DMS114 treated with DMSO at 0.1 percent for 48 hours (cell line): Measurements from ENCODE around the gene CLBA1.
"Not testable (repeated sequence)": the region's sequence is repeated elsewhere in the genome, so short reads cannot be mapped to it uniquely, and the experiment has no call there.

Source experiments
- DNase-seq: peaks from one replicate; lab custom pipeline; 2025; ENCODE audit not compliant: unreplicated experiment; lab: John Stamatoyannopoulos, UW

CLBA1 gene

GRCh38 chr14:104947881-104948735 lies 37.5 kb upstream of the CLBA1 start:
- not testable (repeated sequence) for DNase-seq

DNA sequence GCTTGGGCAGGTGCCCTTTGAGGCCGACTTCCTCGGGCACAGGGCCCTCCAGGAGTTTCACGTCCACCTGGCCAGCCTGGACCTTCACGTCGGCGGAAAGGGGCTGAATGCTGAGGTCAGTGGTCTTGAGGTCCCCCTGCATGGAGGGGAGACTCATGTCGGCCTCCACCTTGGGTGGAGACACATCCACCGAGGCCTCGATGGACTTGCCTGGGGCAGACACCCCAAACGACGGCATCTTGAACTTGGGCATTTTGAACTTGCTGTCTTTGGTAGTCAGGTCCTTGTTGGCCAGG lies 36.9 kb upstream of the CLBA1 start:
- no peak for DNase-seq

DNA sequence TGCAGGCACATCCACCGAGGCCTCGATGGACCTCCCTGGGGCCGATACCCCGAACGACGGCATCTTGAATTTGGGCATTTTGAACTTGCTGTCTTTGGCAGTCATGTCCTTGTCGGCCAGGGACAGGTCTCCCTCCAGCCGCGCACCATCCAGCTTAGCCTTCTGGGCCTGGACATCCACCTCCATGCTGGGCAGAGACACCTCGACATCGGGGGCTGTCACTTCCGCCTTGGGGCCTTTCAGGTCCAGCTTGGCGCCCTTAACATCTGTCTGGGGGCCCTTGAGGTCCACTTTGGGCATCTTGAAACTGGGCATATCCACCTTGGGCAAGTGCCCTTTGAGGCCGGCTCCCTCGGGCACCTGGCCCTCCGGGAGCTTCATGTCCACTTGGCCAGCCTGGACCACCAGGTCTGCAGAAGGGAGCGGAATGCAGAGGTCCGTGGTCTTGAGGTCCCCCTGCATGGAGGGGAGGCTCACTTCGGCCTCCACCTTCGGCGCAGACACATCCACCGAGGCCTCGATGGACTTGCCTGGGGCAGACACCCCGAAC lies 36.1 kb upstream of the CLBA1 start:
- DNase-seq, result not testable (repeated sequence)

- no peak for DNase-seq
Measured at GRCh38 chr14:104950021-104950420, 35.6 kb upstream of the CLBA1 start.

GRCh38 chr14:104950701-104951100 lies 34.9 kb upstream of the CLBA1 start:
- not testable (repeated sequence) for DNase-seq

- not testable (repeated sequence) for DNase-seq
Measured at GRCh38 chr14:104951863-104952657, 33.5 kb upstream of the CLBA1 start.

DNA sequence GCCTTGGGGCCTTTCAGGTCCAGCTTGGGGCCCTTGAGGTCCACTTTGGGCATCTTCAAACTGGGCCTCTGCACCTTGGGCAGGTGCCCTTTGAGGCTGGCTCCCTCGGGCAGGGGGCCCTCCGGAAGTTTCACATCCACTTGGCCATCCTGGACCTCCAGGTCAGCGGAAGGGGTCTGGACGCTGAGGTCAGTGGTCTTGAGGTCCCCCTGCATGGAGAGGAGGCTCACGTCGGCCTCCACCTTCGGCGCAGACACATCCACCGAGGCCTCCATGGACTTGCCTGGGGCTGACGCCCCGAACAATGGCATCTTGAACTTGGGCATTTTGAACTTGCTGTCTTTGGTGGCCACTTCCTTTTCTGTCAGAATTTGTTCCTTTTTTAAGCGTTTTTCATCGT lies 32.5 kb upstream of the CLBA1 start:
- DNase-seq, result no peak

- no peak for DNase-seq
Measured at GRCh38 chr14:104953896-104954656, 31.5 kb upstream of the CLBA1 start.

GRCh38 chr14:104954746-104955395 lies 30.7 kb upstream of the CLBA1 start:
- no peak for DNase-seq

GRCh38 chr14:104955396-104955770 lies 30.2 kb upstream of the CLBA1 start:
- no peak for DNase-seq

GRCh38 chr14:104956290-104956890 lies 29.2 kb upstream of the CLBA1 start:
- DNase-seq, result no peak

DNA sequence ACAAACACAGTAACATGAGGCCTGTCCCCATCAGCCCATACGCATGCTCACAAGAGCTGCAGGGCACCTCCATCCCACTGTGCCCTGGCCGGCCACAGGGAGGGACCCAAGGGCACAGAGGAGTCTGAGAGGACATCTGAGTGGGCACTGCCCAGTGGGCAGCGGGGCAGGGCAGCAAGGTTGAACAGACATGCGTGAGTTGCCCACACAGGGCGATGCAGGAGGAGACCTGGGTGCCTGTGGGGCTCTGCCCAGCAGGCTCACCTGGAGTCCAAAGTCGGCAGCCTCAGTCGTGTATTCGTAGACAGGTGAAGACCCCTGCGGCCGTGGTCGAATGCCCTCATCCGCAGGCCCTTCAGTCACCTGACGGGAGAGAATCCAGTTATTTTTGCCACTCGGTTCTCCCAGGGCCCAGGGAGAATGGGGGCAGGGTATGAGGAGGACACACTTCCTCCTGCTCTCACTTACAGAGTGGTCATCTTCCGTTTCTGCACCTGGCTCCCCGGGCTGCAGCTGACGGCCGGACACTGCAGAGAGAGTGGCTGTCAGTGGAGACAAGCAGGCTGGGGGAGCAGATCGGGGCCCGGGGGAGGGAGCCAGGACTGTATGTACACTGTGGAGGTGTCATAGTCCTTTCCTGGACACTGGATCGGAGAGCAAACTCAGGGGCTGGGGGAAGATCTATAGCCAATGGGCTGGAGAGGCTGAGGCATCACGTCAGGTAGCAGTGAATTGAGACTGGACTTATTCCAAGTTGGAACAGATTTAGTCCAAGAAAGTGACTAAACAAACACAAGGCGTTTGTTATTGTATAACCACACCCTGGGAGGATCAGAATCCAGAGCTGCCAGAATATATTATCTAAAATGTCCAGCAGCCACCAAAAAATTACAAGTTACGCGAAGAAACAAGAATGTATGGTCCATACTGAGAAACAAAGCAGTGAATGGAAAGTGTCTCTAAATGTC lies 28.2 kb upstream of the CLBA1 start:
- no peak for DNase-seq

DNA sequence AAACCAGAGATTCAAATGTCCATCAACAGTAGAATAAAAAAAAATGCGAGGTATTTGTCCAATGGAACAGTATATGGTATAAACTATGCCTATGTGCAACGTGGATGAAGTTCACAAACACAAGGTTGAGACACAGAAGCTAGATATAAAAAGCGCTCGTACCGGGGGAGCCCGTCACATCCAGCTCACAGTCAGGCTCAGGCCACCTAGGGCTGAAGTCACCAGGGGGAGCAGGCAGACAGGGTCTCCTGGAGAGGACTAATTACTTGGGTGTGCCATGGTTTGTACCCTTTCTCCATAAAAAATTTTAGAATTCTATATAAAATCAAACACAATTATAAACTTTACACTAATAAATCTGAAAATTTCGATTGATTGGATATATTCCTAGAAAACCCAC lies 21.0 kb upstream of the CLBA1 start:
- no peak for DNase-seq

- DNase-seq, result no peak
Measured at GRCh38 chr14:104965561-104966231, 19.9 kb upstream of the CLBA1 start.

GRCh38 chr14:104966261-104966865 lies 19.2 kb upstream of the CLBA1 start:
- no peak for DNase-seq

DNA sequence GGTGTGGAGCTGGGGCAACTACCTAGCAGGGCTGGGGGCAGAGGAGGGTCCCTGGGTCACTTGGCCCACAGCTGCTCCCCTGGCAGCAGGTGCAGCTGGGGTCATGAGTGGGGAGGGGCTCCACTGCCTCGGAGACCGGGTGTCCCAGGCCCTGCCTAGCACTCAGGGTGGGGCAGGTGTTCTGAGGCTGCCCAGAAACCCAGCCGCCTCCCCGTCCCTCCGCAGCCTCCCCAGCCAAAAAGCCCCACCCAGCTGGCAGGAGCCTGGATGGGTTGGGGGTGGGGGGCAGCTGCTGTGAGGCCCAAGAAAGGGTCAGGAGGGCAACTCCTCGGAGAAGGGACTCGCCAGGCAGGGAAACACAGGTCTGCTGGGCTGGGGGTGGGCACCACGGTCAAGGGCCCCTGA lies 18.6 kb upstream of the CLBA1 start:
- DNase-seq, result no peak

GRCh38 chr14:104967386-104968152 lies 18.0 kb upstream of the CLBA1 start:
- DNase-seq, result no peak

- no peak for DNase-seq
Measured at GRCh38 chr14:104968153-104968527, 17.4 kb upstream of the CLBA1 start.
